Neural crest cell (in vitro differentiated cells): ENCODE measurements around the gene CHCHD6. TPM values are rescaled to one million over a fixed set of nuclear protein-coding genes. Genes with fewer than 3 reads are reported as not detected.

ENCODE experiments used
- DNase-seq: peaks from one replicate; pipeline ENCODE4 v3.0.0; 2021; ENCODE audit warnings: low read depth, mixed read lengths, low spot score
- H3K27ac Mint-ChIP-seq: one replicate; pipeline ENCODE4 v1.8.0; 2021; ENCODE audit warnings: mild to moderate bottlenecking, mixed read lengths; ENCODE audit not compliant: unreplicated experiment
- H3K27me3 Mint-ChIP-seq: 2 replicates; pipeline ENCODE4 v1.8.0; 2021; ENCODE audit warnings: low read depth, mild to moderate bottlenecking, mixed read lengths
- H3K36me3 Mint-ChIP-seq: 2 replicates; pipeline ENCODE4 v1.8.0; 2021; ENCODE audit warnings: low read depth, mild to moderate bottlenecking, mixed read lengths
- H3K4me1 Mint-ChIP-seq: 2 replicates; pipeline ENCODE4 v1.8.0; 2021; ENCODE audit warnings: mixed read lengths
- H3K4me3 Mint-ChIP-seq: one replicate; pipeline ENCODE4 v1.8.0; 2021; ENCODE audit warnings: mild to moderate bottlenecking, mixed read lengths
- H3K9me3 Mint-ChIP-seq: 2 replicates; pipeline ENCODE4 v1.8.0; 2021; ENCODE audit warnings: mixed read lengths
- CTCF ChIP-seq: fragments of 200-600 bp; sonication (generic); conservative IDR thresholded peaks from 2 replicates; pipeline ENCODE4 v1.5.0; 2021; ENCODE audit warnings: antibody characterized with exemption, mild to moderate bottlenecking
- total RNA-seq: library from RNA; stranded (reverse); gene quantifications from 2 replicates; pipeline ENCODE4 v1.2.1, GENCODE V29; 2021

The CHCHD6 gene
- total RNA-seq, 1 donor from 2014 or later = 32.9 TPM

GRCh38 chr3:126731044-126731443 lies 27.0 kb downstream of the CHCHD6 start:
- no peak overlapping the region for H3K4me3 Mint-ChIP-seq
- no peak for TF ChIP-seq CTCF
- no peaks in the 10 kb centered on the region for H3K27me3 Mint-ChIP-seq
- H3K36me3 Mint-ChIP-seq = peaks cover 22% of the 10 kb centered on the region
- DNase-seq = no peak
- H3K9me3 Mint-ChIP-seq = peaks cover 3% of the 10 kb centered on the region
- H3K4me1 Mint-ChIP-seq = peaks cover 4% of the 10 kb centered on the region
- H3K27ac Mint-ChIP-seq = no peak overlapping the region

DNA sequence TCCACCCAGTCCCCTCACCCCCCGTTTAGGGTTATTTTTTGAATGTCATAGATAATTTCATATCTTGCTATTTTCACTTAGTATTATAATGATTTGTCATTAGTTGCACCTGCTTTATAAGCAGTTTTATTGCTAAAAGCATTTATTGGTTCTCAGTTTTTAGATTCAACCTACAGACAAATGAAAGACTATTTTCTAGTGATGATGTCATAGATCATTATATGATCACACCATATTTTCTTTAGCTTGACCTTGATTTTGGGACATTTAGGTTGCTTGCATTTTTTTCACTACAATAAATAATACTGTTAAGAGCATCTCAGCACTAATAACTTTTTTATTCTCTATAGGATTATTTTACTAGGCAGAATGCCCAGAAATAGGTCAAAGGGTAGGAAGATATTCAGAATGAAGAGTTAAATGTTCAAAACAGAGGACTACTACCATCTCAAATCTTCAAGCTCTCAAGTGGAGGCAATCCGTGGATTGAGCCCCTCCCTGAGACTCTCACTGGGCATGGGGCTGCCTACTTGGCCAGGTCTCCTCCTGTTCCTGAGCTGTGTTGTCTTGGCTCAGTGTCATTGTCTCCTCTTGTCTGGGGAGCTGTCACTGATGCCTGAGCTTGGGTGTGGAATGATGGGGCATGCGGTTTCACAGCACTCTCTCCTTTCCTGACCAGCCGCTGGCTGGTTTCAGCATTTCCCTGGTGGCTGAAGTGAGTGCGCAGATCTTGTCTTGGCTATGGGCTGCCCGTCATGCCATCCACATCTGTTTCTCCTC lies 28.4 kb downstream of the CHCHD6 start:
- Mint-ChIP-seq H3K4me1 (peaks cover 4% of the 10 kb centered on the region), H3K9me3 (no peaks in the 10 kb centered on the region), H3K27me3 (no peaks in the 10 kb centered on the region), H3K4me3 (no peak overlapping the region), H3K27ac (no peak overlapping the region), H3K36me3 (peaks cover 24% of the 10 kb centered on the region)
- TF ChIP-seq CTCF = no peak
- DNase-seq = no peak

DNA sequence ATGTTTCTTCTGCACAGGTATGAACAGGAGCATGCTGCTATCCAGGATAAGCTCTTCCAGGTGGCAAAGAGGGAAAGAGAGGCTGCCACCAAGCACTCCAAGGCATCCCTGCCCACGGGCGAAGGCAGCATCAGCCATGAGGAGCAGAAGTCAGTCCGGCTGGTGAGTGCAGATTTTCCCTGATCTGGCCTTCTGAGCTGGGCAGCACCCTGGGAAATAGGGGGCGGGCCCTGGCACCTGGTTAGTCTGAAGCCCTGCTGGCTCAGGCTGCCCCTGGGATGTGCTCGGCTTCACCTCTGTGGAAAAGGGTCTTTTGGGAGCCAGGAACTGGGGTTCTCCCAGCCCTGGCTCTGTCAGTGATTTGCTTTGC lies 29.0 kb downstream of the CHCHD6 start:
- DNase-seq = no peak
- peaks cover 4% of the 10 kb centered on the region for H3K4me1 Mint-ChIP-seq
- H3K27me3 Mint-ChIP-seq = no peaks in the 10 kb centered on the region
- H3K9me3 Mint-ChIP-seq = no peaks in the 10 kb centered on the region
- no peak overlapping the region for H3K27ac Mint-ChIP-seq
- no peak overlapping the region for H3K4me3 Mint-ChIP-seq
- no peak for TF ChIP-seq CTCF
- peaks cover 28% of the 10 kb centered on the region for H3K36me3 Mint-ChIP-seq

DNA sequence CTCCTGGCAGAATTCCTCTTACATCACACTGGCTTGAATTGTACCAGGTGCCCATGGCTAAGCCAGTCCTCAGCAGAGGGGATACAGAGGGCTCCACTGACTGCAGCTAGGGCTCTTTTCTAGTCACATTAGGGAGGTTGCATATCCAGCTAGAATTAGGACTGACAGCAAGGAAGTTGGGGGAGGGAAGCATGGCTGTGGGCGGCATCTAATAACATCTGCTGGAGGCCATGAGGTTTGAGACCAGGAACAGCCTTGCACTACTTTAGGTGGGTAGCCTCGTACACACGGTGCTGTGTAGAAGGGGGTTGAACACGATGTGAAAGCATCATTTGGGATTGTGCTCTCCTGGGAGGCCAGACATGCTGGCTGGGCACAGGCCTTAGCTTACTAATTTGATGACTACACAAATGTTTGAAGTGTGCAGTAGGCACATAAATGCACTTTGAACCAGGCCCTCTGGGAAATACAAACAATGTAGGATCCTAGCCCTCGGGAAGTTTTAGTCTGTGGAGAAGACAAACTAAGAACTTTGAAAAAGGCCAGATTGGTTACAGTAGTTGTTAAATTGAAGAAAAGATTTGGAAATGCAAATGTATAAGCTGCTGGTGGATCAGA lies 30.2 kb downstream of the CHCHD6 start:
- no peak for DNase-seq
- Mint-ChIP-seq H3K36me3 (peaks cover 33% of the 10 kb centered on the region), H3K4me1 (no peaks in the 10 kb centered on the region), H3K9me3 (peaks cover 2% of the 10 kb centered on the region), H3K27ac (no peak overlapping the region), H3K27me3 (no peaks in the 10 kb centered on the region), H3K4me3 (no peak overlapping the region)
- TF ChIP-seq CTCF = no peak

DNA sequence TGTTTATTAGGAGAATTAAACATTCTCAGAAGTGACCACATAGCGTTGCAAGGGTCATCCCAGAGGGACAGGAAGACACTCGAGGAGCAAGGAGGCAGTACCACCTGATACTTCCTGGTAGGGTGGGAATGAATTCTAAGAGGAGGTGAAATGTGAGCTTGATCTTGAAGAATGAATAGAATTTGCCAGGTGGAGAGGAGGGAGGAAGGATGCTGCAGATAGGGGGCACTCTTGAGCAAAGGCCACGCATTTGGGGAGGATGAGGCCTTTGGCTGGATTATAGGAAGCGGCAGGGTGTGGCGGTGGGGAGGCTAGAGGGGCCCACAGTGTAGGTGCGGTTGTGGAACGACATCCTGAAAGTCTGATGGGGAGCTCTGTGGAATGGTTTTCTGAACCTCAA lies 33.5 kb downstream of the CHCHD6 start:
- peaks cover 44% of the 10 kb centered on the region for H3K36me3 Mint-ChIP-seq
- no peak overlapping the region for H3K4me3 Mint-ChIP-seq
- DNase-seq = no peak
- H3K4me1 Mint-ChIP-seq = no peaks in the 10 kb centered on the region
- no peak for TF ChIP-seq CTCF
- H3K27me3 Mint-ChIP-seq = no peaks in the 10 kb centered on the region
- peaks cover 2% of the 10 kb centered on the region for H3K9me3 Mint-ChIP-seq
- no peak overlapping the region for H3K27ac Mint-ChIP-seq
